Cardiac fibroblast (primary cell): ENCODE results near the gene SERPINB8.

Source experiments
- DNase-seq, 2 donors: peaks; one replicate each; pipeline versions ENCODE4 v3.0.0 to v3.0.0-alpha.2; 2010; ENCODE audit warnings: low read depth in 2 of 2
- H3K4me3 ChIP-seq, 2 donors: replicated peaks in 1 of 2; 1 replicate in 1 of 2; 2 replicates in 1 of 2; pipeline ENCODE4 v1.5.1; 2011; ENCODE audit warnings: low read depth in 2 of 2, low read length in 2 of 2, mild to moderate bottlenecking in 2 of 2, moderate library complexity in 1 of 2
- CTCF ChIP-seq: IDR thresholded peaks from one replicate; pipeline ENCODE4 v1.5.1; 2011; ENCODE audit warnings: low read depth, mild to moderate bottlenecking, low read length, inconsistent platforms

SERPINB8 gene

GRCh38 chr18:63986885-63987284, 17.0 kb downstream of the SERPINB8 start:
- no peak for DNase-seq
- no peak overlapping the region for H3K4me3 ChIP-seq
- TF ChIP-seq CTCF, result no peak

GRCh38 chr18:63987743-63988142, 17.9 kb downstream of the SERPINB8 start:
- TF ChIP-seq CTCF, result no peak
- no peak overlapping the region for H3K4me3 ChIP-seq
- peak; percentile 14 to 26 for DNase-seq

GRCh38 chr18:63992751-63993150, 22.9 kb downstream of the SERPINB8 start:
- DNase-seq, result no peak
- no peak for TF ChIP-seq CTCF
- H3K4me3 ChIP-seq, result no peak overlapping the region

- DNase-seq, result peak; percentile 68 to 75
- H3K4me3 ChIP-seq, result no peak overlapping the region
- peak; percentile 92 for TF ChIP-seq CTCF
Observed at GRCh38 chr18:63994783-63995399, 25.0 kb downstream of the SERPINB8 start.

- no peak for TF ChIP-seq CTCF
- H3K4me3 ChIP-seq, result no peak overlapping the region
- no peak for DNase-seq
Observed at GRCh38 chr18:63997041-63997440, 27.2 kb downstream of the SERPINB8 start.

GRCh38 chr18:63997606-63998005, 27.7 kb downstream of the SERPINB8 start:
- H3K4me3 ChIP-seq, result no peak overlapping the region
- TF ChIP-seq CTCF, result no peak
- DNase-seq, result no peak

- H3K4me3 ChIP-seq, result no peak overlapping the region
- TF ChIP-seq CTCF, result no peak
- no peak for DNase-seq
Observed at GRCh38 chr18:63999871-64000270, 30.0 kb downstream of the SERPINB8 start.
